ENCODE data around the gene FOXN1. TPM values are rescaled to one million over a fixed set of nuclear protein-coding genes. Genes with fewer than 3 reads are reported as not detected.

Gene FOXN1
- total RNA-seq, 1 experiment from 2014 or later: not detected

GRCh38 chr17:28466001-28466400 is 40.1 kb upstream of the FOXN1 start:
- H3K9me3 Mint-ChIP-seq: no peaks in the 10 kb centered on the region
- DNase-seq (ENCODE audit: low spot score) (no peak), ATAC-seq (no peak)
- TF ChIP-seq, protein P1, sequence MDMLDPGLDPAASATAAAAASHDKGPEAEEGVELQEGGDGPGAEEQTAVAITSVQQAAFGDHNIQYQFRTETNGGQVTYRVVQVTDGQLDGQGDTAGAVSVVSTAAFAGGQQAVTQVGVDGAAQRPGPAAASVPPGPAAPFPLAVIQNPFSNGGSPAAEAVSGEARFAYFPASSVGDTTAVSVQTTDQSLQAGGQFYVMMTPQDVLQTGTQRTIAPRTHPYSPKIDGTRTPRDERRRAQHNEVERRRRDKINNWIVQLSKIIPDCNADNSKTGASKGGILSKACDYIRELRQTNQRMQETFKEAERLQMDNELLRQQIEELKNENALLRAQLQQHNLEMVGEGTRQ (CRISPR knock-in tag; IDR thresholded peaks at IDR 0.05): no peak
- no peak for TF ChIP-seq AR (CRISPR knock-in tag; IDR thresholded peaks at IDR 0.05)
- TF ChIP-seq, protein P2, sequence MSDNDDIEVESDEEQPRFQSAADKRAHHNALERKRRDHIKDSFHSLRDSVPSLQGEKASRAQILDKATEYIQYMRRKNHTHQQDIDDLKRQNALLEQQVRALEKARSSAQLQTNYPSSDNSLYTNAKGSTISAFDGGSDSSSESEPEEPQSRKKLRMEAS (CRISPR knock-in tag; IDR thresholded peaks at IDR 0.05): no peak
- TF ChIP-seq, protein P3, sequence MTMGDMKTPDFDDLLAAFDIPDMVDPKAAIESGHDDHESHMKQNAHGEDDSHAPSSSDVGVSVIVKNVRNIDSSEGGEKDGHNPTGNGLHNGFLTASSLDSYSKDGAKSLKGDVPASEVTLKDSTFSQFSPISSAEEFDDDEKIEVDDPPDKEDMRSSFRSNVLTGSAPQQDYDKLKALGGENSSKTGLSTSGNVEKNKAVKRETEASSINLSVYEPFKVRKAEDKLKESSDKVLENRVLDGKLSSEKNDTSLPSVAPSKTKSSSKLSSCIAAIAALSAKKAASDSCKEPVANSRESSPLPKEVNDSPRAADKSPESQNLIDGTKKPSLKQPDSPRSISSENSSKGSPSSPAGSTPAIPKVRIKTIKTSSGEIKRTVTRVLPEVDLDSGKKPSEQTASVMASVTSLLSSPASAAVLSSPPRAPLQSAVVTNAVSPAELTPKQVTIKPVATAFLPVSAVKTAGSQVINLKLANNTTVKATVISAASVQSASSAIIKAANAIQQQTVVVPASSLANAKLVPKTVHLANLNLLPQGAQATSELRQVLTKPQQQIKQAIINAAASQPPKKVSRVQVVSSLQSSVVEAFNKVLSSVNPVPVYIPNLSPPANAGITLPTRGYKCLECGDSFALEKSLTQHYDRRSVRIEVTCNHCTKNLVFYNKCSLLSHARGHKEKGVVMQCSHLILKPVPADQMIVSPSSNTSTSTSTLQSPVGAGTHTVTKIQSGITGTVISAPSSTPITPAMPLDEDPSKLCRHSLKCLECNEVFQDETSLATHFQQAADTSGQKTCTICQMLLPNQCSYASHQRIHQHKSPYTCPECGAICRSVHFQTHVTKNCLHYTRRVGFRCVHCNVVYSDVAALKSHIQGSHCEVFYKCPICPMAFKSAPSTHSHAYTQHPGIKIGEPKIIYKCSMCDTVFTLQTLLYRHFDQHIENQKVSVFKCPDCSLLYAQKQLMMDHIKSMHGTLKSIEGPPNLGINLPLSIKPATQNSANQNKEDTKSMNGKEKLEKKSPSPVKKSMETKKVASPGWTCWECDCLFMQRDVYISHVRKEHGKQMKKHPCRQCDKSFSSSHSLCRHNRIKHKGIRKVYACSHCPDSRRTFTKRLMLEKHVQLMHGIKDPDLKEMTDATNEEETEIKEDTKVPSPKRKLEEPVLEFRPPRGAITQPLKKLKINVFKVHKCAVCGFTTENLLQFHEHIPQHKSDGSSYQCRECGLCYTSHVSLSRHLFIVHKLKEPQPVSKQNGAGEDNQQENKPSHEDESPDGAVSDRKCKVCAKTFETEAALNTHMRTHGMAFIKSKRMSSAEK (CRISPR knock-in tag; IDR thresholded peaks at IDR 0.05; ENCODE audit: borderline replicate concordance): no peak
- no peak for TF ChIP-seq SMAD4 (CRISPR knock-in tag; IDR thresholded peaks at IDR 0.05)
- TF ChIP-seq ZNF219 (CRISPR knock-in tag; IDR thresholded peaks at IDR 0.05; ENCODE audit: borderline replicate concordance): no peak
- no peak for TF ChIP-seq ZNF263 (CRISPR knock-in tag; IDR thresholded peaks at IDR 0.05; ENCODE audit: low read depth)
- no peak for TF ChIP-seq CREB1 (CRISPR knock-in tag; IDR thresholded peaks at IDR 0.05)
- TF ChIP-seq ZNF423 (CRISPR knock-in tag; IDR thresholded peaks at IDR 0.05): no peak
- no peak for TF ChIP-seq CREM (CRISPR knock-in tag; IDR thresholded peaks at IDR 0.05)
- TF ChIP-seq NR1H2 (CRISPR knock-in tag; IDR thresholded peaks at IDR 0.05): no peak
- no peak for TF ChIP-seq ZNF317 (CRISPR knock-in tag; IDR thresholded peaks at IDR 0.05; ENCODE audit: borderline replicate concordance, low read depth)
- TF ChIP-seq HMGA2 (CRISPR knock-in tag; IDR thresholded peaks at IDR 0.05): no peak
- TF ChIP-seq IRF2 (CRISPR knock-in tag; IDR thresholded peaks at IDR 0.05; ENCODE audit: borderline replicate concordance, low read depth): no peak
- peaks cover 2% of the 10 kb centered on the region for H3K4me1 Mint-ChIP-seq
- ChIA-PET POLR2A (no interaction called here), CTCF (no interaction called here)
- H3K4me3 Mint-ChIP-seq: no peak overlapping the region
- 0 out of 2 replicates have a peak, but pooled peaks cover 3% of the 10 kb centered on the region for H3K27me3 Mint-ChIP-seq (ENCODE audit: low read depth)
- H3K27ac Mint-ChIP-seq: no peak overlapping the region
- H3K36me3 Mint-ChIP-seq: no peaks in the 10 kb centered on the region

DNA sequence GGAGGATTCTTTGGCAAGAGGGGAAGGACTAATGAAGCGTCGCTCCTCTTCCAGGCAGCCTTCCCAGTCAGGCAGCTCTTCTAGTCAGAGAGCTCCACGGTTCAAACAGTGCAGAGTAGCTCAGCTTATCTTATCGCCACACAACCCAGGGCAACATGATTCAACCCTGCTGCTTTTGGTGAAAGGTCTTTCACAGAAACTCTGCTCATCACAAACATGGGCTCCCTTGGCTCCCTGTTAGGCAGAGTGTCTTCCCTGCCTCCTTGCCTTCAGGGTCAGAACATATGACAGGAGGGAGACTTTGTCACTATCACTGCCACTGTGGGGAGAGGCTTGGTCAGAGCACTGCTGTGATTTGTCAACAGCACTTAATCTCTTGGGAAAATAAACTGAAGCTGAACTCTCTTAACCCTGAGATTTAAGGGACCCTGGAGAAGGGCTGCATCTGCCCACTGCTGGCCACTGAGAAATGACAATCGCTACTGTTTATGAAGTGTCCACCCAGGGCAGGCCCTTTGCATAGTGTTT is 39.6 kb upstream of the FOXN1 start:
- Mint-ChIP-seq H3K27ac (no peak overlapping the region), H3K4me1 (peaks cover 3% of the 10 kb centered on the region), H3K36me3 (no peaks in the 10 kb centered on the region), H3K27me3 (ENCODE audit: low read depth) (0 out of 2 replicates have a peak, but pooled peaks cover 3% of the 10 kb centered on the region), H3K9me3 (no peaks in the 10 kb centered on the region), H3K4me3 (no peak overlapping the region)
- ChIA-PET POLR2A (no interaction called here), CTCF (interaction anchor here (0.6 kb wide), 1 partner anchor 21 kb away, joined by 4 read pairs; no protein-coding TSS in a partner anchor)
- TF ChIP-seq, protein P4, sequence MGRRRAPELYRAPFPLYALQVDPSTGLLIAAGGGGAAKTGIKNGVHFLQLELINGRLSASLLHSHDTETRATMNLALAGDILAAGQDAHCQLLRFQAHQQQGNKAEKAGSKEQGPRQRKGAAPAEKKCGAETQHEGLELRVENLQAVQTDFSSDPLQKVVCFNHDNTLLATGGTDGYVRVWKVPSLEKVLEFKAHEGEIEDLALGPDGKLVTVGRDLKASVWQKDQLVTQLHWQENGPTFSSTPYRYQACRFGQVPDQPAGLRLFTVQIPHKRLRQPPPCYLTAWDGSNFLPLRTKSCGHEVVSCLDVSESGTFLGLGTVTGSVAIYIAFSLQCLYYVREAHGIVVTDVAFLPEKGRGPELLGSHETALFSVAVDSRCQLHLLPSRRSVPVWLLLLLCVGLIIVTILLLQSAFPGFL (CRISPR knock-in tag; IDR thresholded peaks at IDR 0.05; ENCODE audit: borderline replicate concordance): no peak
- TF ChIP-seq STAT6 (CRISPR knock-in tag; conservative IDR thresholded peaks at IDR 0.05; ENCODE audit: low read depth) (no peak), NFATC4 (CRISPR knock-in tag; IDR thresholded peaks at IDR 0.05) (no peak), TP53 (CRISPR knock-in tag; IDR thresholded peaks at IDR 0.05) (no peak), ZNF671 (CRISPR knock-in tag; IDR thresholded peaks at IDR 0.05) (no peak)
- DNase-seq (ENCODE audit: low spot score): no peak
- no peak for ATAC-seq

Measured in WTC11 (cell line).